Measurements from ENCODE around the gene PTGFR. TPM values are rescaled to one million over a fixed set of nuclear protein-coding genes. Genes with fewer than 3 reads are reported as not detected.

The PTGFR gene
- total RNA-seq, 4 donors from 2014 or later: 1.4 to 3.4 (median 2.0) TPM

DNA sequence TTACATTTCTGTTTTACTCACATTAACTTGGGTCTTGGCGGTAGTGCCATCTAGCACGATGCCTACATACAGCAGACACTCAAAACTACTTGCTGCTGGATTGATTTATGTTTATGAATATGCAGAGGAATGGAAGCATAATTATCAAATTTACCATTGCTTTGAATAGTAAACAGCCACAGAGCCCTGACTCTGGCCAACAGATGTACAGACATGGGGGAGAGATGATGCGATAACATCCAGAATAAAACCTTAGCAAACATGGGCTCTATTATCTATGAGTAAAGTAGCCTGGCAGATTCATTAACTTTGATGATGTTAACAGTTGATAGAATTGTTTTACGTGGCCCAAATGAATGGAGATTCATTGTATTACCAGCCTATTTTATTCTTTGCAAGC lies 42.8 kb downstream of the PTGFR start:
- H3K27ac ChIP-seq: no peak overlapping the region
- H3K9me3 ChIP-seq: no peaks in the 10 kb centered on the region
- no peaks in the 10 kb centered on the region for H3K36me3 ChIP-seq
- no peak for ATAC-seq
- in situ Hi-C loops (cut with MboI; ENCODE audit: low sequenced_read_pairs in 4 of 4) (no loop called here), intact Hi-C loops (cut with DNase I; ENCODE audit: low total_unique reads) (no loop called here)
- no peak overlapping the region for H3K4me3 ChIP-seq
- no peaks in the 10 kb centered on the region for H3K4me1 ChIP-seq
- no peak for DNase-seq
- TF ChIP-seq POLR2A (IDR thresholded peaks at IDR 0.05): no peak
- no peak for TF ChIP-seq CTCF (IDR thresholded peaks at IDR 0.05 in 4 of 5, conservative IDR thresholded peaks at IDR 0.05 in 1 of 5)
- no peaks in the 10 kb centered on the region for H3K27me3 ChIP-seq

- H3K36me3 ChIP-seq: no peaks in the 10 kb centered on the region
- no peak for TF ChIP-seq POLR2A (IDR thresholded peaks at IDR 0.05)
- in situ Hi-C loops (cut with MboI; ENCODE audit: low sequenced_read_pairs in 4 of 4) (no loop called here), intact Hi-C loops (cut with DNase I; ENCODE audit: low total_unique reads) (no loop called here)
- no peak overlapping the region for H3K4me3 ChIP-seq
- H3K27ac ChIP-seq: no peak overlapping the region
- no peaks in the 10 kb centered on the region for H3K9me3 ChIP-seq
- no peak for DNase-seq
- H3K27me3 ChIP-seq: no peaks in the 10 kb centered on the region
- no peaks in the 10 kb centered on the region for H3K4me1 ChIP-seq
- ATAC-seq: no peak
These were observed 44.5 kb downstream of the PTGFR start for GRCh38 chr1:78535286-78535685.

GRCh38 chr1:78536427-78536826 lies 45.7 kb downstream of the PTGFR start:
- H3K4me3 ChIP-seq: no peak overlapping the region
- H3K36me3 ChIP-seq: no peaks in the 10 kb centered on the region
- H3K27me3 ChIP-seq: no peaks in the 10 kb centered on the region
- in situ Hi-C loops (cut with MboI; ENCODE audit: low sequenced_read_pairs in 4 of 4): no loop called here
- H3K4me1 ChIP-seq: no peaks in the 10 kb centered on the region
- ATAC-seq (no peak), DNase-seq (no peak)
- H3K27ac ChIP-seq: no peak overlapping the region
- TF ChIP-seq POLR2A (IDR thresholded peaks at IDR 0.05) (no peak), CTCF (IDR thresholded peaks at IDR 0.05 in 4 of 5, conservative IDR thresholded peaks at IDR 0.05 in 1 of 5) (no peak)
- no peaks in the 10 kb centered on the region for H3K9me3 ChIP-seq
- intact Hi-C loops (cut with DNase I; ENCODE audit: low total_unique reads): no loop called here

DNA sequence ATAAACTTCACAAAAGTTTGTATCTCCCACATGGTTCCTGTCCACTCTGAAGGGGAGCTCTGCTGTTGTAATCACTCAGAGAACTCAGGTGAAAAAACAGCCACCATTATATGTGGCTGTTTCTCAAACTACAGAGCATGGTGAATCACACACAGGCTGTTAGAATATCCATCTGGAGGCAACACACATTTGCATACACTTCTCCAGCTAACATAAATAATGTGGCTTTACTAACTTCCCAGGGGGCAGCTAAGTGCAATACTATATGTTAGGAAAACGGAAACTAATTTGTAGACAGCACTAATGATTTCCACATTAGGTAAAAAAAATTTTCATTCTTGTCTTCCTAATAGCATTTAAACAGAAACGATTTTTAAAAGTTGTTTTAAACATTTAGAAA lies 49.3 kb downstream of the PTGFR start:
- no peak for DNase-seq
- Histone ChIP-seq H3K4me1 (no peaks in the 10 kb centered on the region), H3K9me3 (no peaks in the 10 kb centered on the region), H3K27me3 (no peaks in the 10 kb centered on the region), H3K4me3 (no peak overlapping the region), H3K27ac (no peak overlapping the region), H3K36me3 (no peaks in the 10 kb centered on the region)
- TF ChIP-seq CTCF (IDR thresholded peaks at IDR 0.05 in 4 of 5, conservative IDR thresholded peaks at IDR 0.05 in 1 of 5) (no peak), POLR2A (IDR thresholded peaks at IDR 0.05) (no peak)
- no peak for ATAC-seq
- intact Hi-C loops (cut with DNase I; ENCODE audit: low total_unique reads): no loop called here
- in situ Hi-C loops (cut with MboI; ENCODE audit: low sequenced_read_pairs in 4 of 4): no loop called here

DNA sequence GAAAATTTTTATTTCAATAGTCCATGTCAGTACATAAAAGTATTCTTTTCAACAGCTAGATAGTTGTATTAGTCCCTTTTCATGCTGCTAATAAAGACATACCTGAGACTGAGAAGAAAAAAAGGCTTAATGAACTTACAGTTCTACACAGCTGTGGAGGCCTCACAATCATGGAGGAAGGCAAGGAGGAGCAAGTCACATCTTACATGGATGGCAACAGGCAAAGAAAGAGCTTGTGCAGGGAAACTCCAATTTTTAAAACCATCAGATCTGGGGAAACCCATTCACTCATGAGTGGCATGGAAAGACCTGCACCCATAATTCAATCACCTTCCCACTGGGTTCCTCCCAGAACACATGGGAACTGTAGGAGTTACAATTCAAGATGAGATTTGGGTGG lies 50.7 kb downstream of the PTGFR start:
- Histone ChIP-seq H3K9me3 (no peaks in the 10 kb centered on the region), H3K4me3 (no peak overlapping the region), H3K4me1 (no peaks in the 10 kb centered on the region), H3K27me3 (no peaks in the 10 kb centered on the region), H3K36me3 (no peaks in the 10 kb centered on the region), H3K27ac (no peak overlapping the region)
- intact Hi-C loops (cut with DNase I; ENCODE audit: low total_unique reads) (no loop called here), in situ Hi-C loops (cut with MboI; ENCODE audit: low sequenced_read_pairs in 4 of 4) (no loop called here)
- TF ChIP-seq CTCF (IDR thresholded peaks at IDR 0.05 in 4 of 5, conservative IDR thresholded peaks at IDR 0.05 in 1 of 5): no peak
- TF ChIP-seq POLR2A (IDR thresholded peaks at IDR 0.05): no peak
- no peak for ATAC-seq
- no peak for DNase-seq
